Effector memory CD8-positive, alpha-beta T cell (primary cell): ENCODE measurements around the gene NXNL2.

Experiments used
- ATAC-seq: fragments of 150-1000 bp; cut with Tn5 transposase; replicated peaks from 2 replicates; pipeline ENCODE4 v1.10.0; 2021; ENCODE audit warnings: mild to moderate bottlenecking, moderate library complexity
- DNase-seq, 3 experiments: peaks; one replicate each; pipeline ENCODE4 v3.0.0; 2021
- H3K27ac Mint-ChIP-seq, 2 donors: one replicate each; pipeline ENCODE4 v1.8.0; 2022; ENCODE audit warnings: mild to moderate bottlenecking in 2 of 2, mixed read lengths in 2 of 2, moderate library complexity in 2 of 2
- H3K27me3 Mint-ChIP-seq, 2 donors: one replicate each; pipeline ENCODE4 v1.8.0; 2022; ENCODE audit warnings: mixed read lengths in 2 of 2
- H3K36me3 Mint-ChIP-seq: one replicate; pipeline ENCODE4 v1.8.0; 2022; ENCODE audit warnings: mild to moderate bottlenecking, moderate library complexity, mixed read lengths; ENCODE audit not compliant: insufficient read depth
- H3K4me1 Mint-ChIP-seq, 2 donors: one replicate each; pipeline ENCODE4 v1.8.0; 2022; ENCODE audit warnings: low read depth in 2 of 2, mixed read lengths in 2 of 2
- H3K4me3 Mint-ChIP-seq, 2 donors: one replicate each; pipeline ENCODE4 v1.8.0; 2022; ENCODE audit warnings: mild to moderate bottlenecking in 2 of 2, mixed read lengths in 2 of 2, moderate library complexity in 2 of 2
- H3K9me3 Mint-ChIP-seq, 2 donors: one replicate each; pipeline ENCODE4 v1.8.0; 2022; ENCODE audit warnings: mixed read lengths in 2 of 2

NXNL2 gene

DNA sequence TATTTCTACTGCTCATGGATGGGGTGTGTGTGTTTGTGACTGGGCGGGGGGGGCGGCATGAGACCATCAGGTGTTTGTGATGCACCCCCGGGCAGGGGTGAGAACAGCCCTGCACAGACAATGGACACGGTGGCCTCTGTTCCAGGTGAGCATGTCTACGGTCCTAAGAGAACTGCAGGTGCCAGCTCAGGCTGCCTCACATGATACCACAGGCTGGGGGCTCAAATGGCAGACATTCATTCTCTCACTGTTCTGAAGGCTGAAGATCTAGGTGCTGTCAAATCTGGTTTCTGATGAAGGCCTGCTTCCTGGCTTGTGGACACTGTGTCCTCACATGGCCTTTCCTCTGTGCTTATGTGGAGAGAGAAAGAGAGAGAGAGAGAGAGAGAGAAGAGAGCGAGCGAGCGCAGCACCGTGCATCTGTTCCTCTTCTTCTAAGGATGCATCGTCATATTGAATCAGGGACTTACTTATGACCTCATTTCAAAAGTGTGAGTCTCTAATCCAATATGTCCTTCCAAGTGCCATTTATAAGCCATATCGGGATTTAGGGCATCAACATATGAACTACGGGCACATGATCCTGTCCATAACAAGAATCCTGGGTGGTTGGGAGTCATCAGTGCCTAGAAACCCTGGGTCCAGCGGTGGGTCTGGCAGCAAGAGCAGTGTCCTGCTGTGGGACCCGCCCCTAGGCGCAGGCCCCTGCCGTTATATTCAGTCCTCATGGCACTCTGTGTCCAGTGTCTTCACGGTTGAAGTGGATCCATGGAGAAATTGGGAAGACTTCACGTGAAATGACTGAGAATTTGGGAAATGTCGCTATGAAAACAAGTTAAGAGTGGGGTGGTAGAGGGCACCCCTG is 42.5 kb downstream of the NXNL2 start:
- H3K27me3 Mint-ChIP-seq, result peaks cover 21 to 66% of the 10 kb centered on the region in 2 donors
- no peaks in the 10 kb centered on the region for H3K9me3 Mint-ChIP-seq
- ATAC-seq, result no peak
- H3K36me3 Mint-ChIP-seq, result no peaks in the 10 kb centered on the region
- no peak overlapping the region for H3K4me3 Mint-ChIP-seq
- peaks cover 3 to 4% of the 10 kb centered on the region in 2 donors for H3K4me1 Mint-ChIP-seq
- H3K27ac Mint-ChIP-seq, result peak overlapping the region in 1 of 2 donors; percentile 82
- no peak for DNase-seq

GRCh38 chr9:88578121-88579049 is 43.4 kb downstream of the NXNL2 start:
- Mint-ChIP-seq H3K4me3 (peak overlapping the region in 1 of 2 donors; percentile 53), H3K27me3 (peaks cover 27 to 64% of the 10 kb centered on the region in 2 donors), H3K36me3 (no peaks in the 10 kb centered on the region), H3K4me1 (peaks cover 3 to 4% of the 10 kb centered on the region in 2 donors), H3K9me3 (no peaks in the 10 kb centered on the region), H3K27ac (no peak overlapping the region)
- DNase-seq (peak; percentile 57 to 63 (median 59)), ATAC-seq (peak; percentile 52)

- ATAC-seq, result no peak
- no peak for DNase-seq
- Mint-ChIP-seq H3K4me3 (no peak overlapping the region), H3K9me3 (no peaks in the 10 kb centered on the region), H3K27ac (no peak overlapping the region), H3K27me3 (peaks cover 25 to 64% of the 10 kb centered on the region in 2 donors), H3K4me1 (peaks cover 3 to 7% of the 10 kb centered on the region in 2 donors), H3K36me3 (no peaks in the 10 kb centered on the region)
Measured at GRCh38 chr9:88579050-88579715, 44.2 kb downstream of the NXNL2 start.

GRCh38 chr9:88580961-88581360 is 46.0 kb downstream of the NXNL2 start:
- H3K27me3 Mint-ChIP-seq, result peaks cover 28 to 69% of the 10 kb centered on the region in 2 donors
- H3K36me3 Mint-ChIP-seq, result peaks cover 3% of the 10 kb centered on the region
- DNase-seq (no peak), ATAC-seq (no peak)
- H3K9me3 Mint-ChIP-seq, result no peaks in the 10 kb centered on the region
- H3K27ac Mint-ChIP-seq, result no peak overlapping the region
- H3K4me3 Mint-ChIP-seq, result no peak overlapping the region
- H3K4me1 Mint-ChIP-seq, result peaks cover 3 to 10% of the 10 kb centered on the region in 2 donors

- Mint-ChIP-seq H3K27ac (no peak overlapping the region), H3K4me1 (peaks cover 0 to 6% of the 10 kb centered on the region in 2 donors), H3K9me3 (no peaks in the 10 kb centered on the region), H3K4me3 (no peak overlapping the region), H3K36me3 (peaks cover 3% of the 10 kb centered on the region), H3K27me3 (peaks cover 28 to 49% of the 10 kb centered on the region in 2 donors)
- no peak for ATAC-seq
- DNase-seq, result no peak
Measured at GRCh38 chr9:88583901-88584596, 49.1 kb downstream of the NXNL2 start.

- DNase-seq, result no peak
- no peak for ATAC-seq
- Mint-ChIP-seq H3K9me3 (no peaks in the 10 kb centered on the region), H3K4me1 (peaks cover 0 to 6% of the 10 kb centered on the region in 2 donors), H3K27me3 (peaks cover 28 to 50% of the 10 kb centered on the region in 2 donors), H3K27ac (no peak overlapping the region), H3K36me3 (peaks cover 3% of the 10 kb centered on the region), H3K4me3 (no peak overlapping the region)
Measured at GRCh38 chr9:88585426-88585825, 50.4 kb downstream of the NXNL2 start.

DNA sequence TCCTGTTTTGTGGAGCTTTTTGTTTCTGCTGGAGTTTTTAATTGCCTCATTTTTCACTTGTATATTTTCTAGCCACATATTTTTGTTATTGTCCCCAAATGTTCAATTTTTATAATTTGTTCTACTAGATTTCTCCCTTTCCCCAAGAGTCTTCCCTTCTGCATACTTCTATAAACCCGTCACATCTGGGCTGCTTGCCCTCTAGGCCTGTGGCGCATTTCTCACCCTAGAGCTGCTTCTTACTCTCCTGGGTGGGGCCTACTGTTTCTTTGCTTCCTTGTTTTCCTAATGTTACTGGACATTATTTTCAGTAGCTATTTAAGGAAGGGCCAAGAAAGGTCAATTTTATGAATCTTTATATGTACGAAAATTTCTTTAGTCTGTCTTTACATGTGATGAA is 51.5 kb downstream of the NXNL2 start:
- DNase-seq (no peak), ATAC-seq (no peak)
- no peak overlapping the region for H3K4me3 Mint-ChIP-seq
- no peaks in the 10 kb centered on the region for H3K9me3 Mint-ChIP-seq
- peaks cover 0 to 6% of the 10 kb centered on the region in 2 donors for H3K4me1 Mint-ChIP-seq
- peaks cover 26 to 49% of the 10 kb centered on the region in 2 donors for H3K27me3 Mint-ChIP-seq
- H3K36me3 Mint-ChIP-seq, result peaks cover 3% of the 10 kb centered on the region
- H3K27ac Mint-ChIP-seq, result no peak overlapping the region

GRCh38 chr9:88587182-88587581 is 52.2 kb downstream of the NXNL2 start:
- Mint-ChIP-seq H3K27ac (no peak overlapping the region), H3K27me3 (peaks cover 22 to 43% of the 10 kb centered on the region in 2 donors), H3K36me3 (peaks cover 3% of the 10 kb centered on the region), H3K9me3 (no peaks in the 10 kb centered on the region), H3K4me1 (peaks cover 0 to 6% of the 10 kb centered on the region in 2 donors), H3K4me3 (no peak overlapping the region)
- DNase-seq, result no peak
- no peak for ATAC-seq

GRCh38 chr9:88587885-88588649 is 53.1 kb downstream of the NXNL2 start:
- Mint-ChIP-seq H3K9me3 (no peaks in the 10 kb centered on the region), H3K27ac (no peak overlapping the region), H3K4me3 (no peak overlapping the region), H3K27me3 (peaks cover 25 to 39% of the 10 kb centered on the region in 2 donors), H3K4me1 (peaks cover 0 to 6% of the 10 kb centered on the region in 2 donors), H3K36me3 (peaks cover 3% of the 10 kb centered on the region)
- no peak for DNase-seq
- no peak for ATAC-seq

GRCh38 chr9:88589656-88590055 is 54.7 kb downstream of the NXNL2 start:
- no peak for DNase-seq
- no peaks in the 10 kb centered on the region for H3K9me3 Mint-ChIP-seq
- H3K27ac Mint-ChIP-seq, result no peak overlapping the region
- peaks cover 0 to 7% of the 10 kb centered on the region in 2 donors for H3K4me1 Mint-ChIP-seq
- no peak for ATAC-seq
- H3K36me3 Mint-ChIP-seq, result peaks cover 2% of the 10 kb centered on the region
- H3K4me3 Mint-ChIP-seq, result no peak overlapping the region
- H3K27me3 Mint-ChIP-seq, result peaks cover 13 to 23% of the 10 kb centered on the region in 2 donors

DNA sequence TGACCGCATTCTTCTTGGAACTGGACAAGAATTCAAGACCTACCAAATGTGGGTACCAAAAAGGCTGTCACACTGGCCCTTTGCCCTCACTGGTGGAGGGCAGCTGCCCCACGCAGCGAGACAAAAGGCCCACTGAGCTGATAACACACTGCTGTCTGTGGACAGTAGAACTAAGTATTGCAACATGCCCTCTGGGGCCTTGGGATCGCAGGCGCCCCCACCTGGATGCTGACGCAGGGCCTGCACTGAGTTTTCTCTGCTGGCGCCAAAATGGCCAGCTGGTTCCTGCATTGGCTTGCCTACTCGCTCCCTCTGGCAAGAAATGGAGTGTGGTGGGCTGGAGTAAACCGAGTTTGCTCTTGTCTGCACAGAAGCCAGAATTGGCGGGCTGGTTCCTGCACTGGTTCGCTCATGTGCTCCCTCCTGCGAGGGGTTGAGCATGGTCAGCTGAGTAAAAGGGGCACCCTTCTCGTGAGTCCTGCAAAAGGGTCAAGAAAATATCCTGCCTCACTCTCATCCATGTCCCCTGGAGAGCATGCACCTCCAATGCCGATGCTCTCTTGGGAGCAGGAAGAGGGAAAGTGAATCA is 55.7 kb downstream of the NXNL2 start:
- Mint-ChIP-seq H3K36me3 (no peaks in the 10 kb centered on the region), H3K9me3 (no peaks in the 10 kb centered on the region), H3K27me3 (peaks cover 11 to 18% of the 10 kb centered on the region in 2 donors), H3K4me3 (no peak overlapping the region), H3K4me1 (peaks cover 0 to 7% of the 10 kb centered on the region in 2 donors), H3K27ac (no peak overlapping the region)
- no peak for DNase-seq
- ATAC-seq, result no peak
